K562 (cell line): ENCODE results near the gene SMOC2. TPM values are rescaled to one million over a fixed set of nuclear protein-coding genes. Genes with fewer than 3 reads are reported as not detected.

Source experiments
- ATAC-seq: fragments of 200-7000 bp; cut with Tn5 transposase; 3 replicates; pipeline ENCODE4 v1.9.1; 2020; ENCODE audit warnings: moderate library complexity
- BruUV-seq: library from RNA; stranded (reverse); fragments of 400-500 nt; replicated peaks from 2 replicates; lab custom pipeline; 2021; lab: Mats Ljungman, UMichigan
- CTCF ChIA-PET: fragments of 300-600 bp; formaldehyde crosslinking; extraction: SDS; loops from one replicate; lab custom pipeline; 2021; ENCODE audit warnings: low intra/inter-chr PET ratio; lab: Yijun Ruan, JAX
- POLR2A ChIA-PET: fragments of 300-600, 350-650 bp; sonication (Branson Sonifier 250); formaldehyde crosslinking; extraction: SDS; loops from one replicate; lab custom pipeline; 2021; ENCODE audit warnings: antibody characterized with exemption, inconsistent platforms; lab: Yijun Ruan, JAX
- DNase-seq, 4 experiments: peaks; one replicate each; pipeline versions ENCODE4 v3.0.0 to v3.0.0-alpha.2; 2011 to 2018; ENCODE audit warnings: low spot score in 3 of 4, mixed read lengths in 3 of 4; ENCODE audit errors: extremely low read depth in 1 of 4
- FAIRE-seq: peaks from 2 replicates; lab custom pipeline; 2011; peaks lifted over from hg19 to GRCh38; lab: Jason Lieb, UNC
- H2AFZ ChIP-seq: 2 replicates; pipeline ENCODE4 v1.6.0; 2011; ENCODE audit warnings: low read depth, low read length, control low read depth, inconsistent platforms
- H3K27ac ChIP-seq: fragments of 200-600 bp; 3 replicates; pipeline ENCODE4 v1.8.0; 2011; ENCODE audit warnings: low read depth, mild to moderate bottlenecking, control low read depth, inconsistent platforms, low read length, moderate library complexity, mixed read lengths; ENCODE audit errors: extremely low read depth
- H3K27me3 ChIP-seq, 2 experiments: fragments of 300-600 bp in 1 of 2; 2 replicates in 1 of 2; 3 replicates in 1 of 2; pipeline versions ENCODE4 v1.6.0 to v1.8.0; 2011; ENCODE audit warnings: inconsistent platforms in 2 of 2, low read length in 2 of 2, mild to moderate bottlenecking in 1 of 2, mixed read lengths in 1 of 2, moderate library complexity in 1 of 2; ENCODE audit not compliant: control insufficient read depth in 2 of 2, insufficient read depth in 2 of 2
- H3K36me3 ChIP-seq: fragments of 300-600 bp; 3 replicates; pipeline ENCODE4 v1.8.0; 2011; ENCODE audit warnings: mild to moderate bottlenecking, low read length, inconsistent platforms; ENCODE audit not compliant: control insufficient read depth, insufficient read depth
- H3K4me1 ChIP-seq, 2 experiments: fragments of 200-600 bp in 1 of 2; replicated peaks in 1 of 2; 2 replicates in 1 of 2; 3 replicates in 1 of 2; pipeline versions ENCODE4 v1.5.1 to v1.8.0; 2011; ENCODE audit warnings: inconsistent platforms in 2 of 2, low read length in 2 of 2, mild to moderate bottlenecking in 1 of 2, mixed read lengths in 1 of 2, moderate library complexity in 1 of 2; ENCODE audit not compliant: control insufficient read depth in 2 of 2, insufficient read depth in 2 of 2
- H3K4me2 ChIP-seq: 2 replicates; pipeline ENCODE4 v1.6.1; 2011; ENCODE audit warnings: low read length, control low read depth, inconsistent platforms, mixed read lengths; ENCODE audit not compliant: insufficient read depth
- H3K4me3 ChIP-seq: fragments of 200-600 bp; sonication (generic), shearing (Covaris generic); 2 replicates; pipeline ENCODE4 v1.5.1; 2016; ENCODE audit warnings: control low read depth, inconsistent platforms
- H3K79me2 ChIP-seq: fragments of 200-600 bp; 3 replicates; pipeline ENCODE4 v1.8.0; 2011; ENCODE audit warnings: low read length, inconsistent platforms; ENCODE audit not compliant: control insufficient read depth, insufficient read depth
- H3K9ac ChIP-seq, 2 experiments: 2 replicates each; pipeline versions ENCODE4 v1.6.0 to v1.6.1; 2011; ENCODE audit warnings: low read depth in 2 of 2, low read length in 2 of 2, control low read depth in 1 of 2, inconsistent platforms in 1 of 2, mild to moderate bottlenecking in 1 of 2, mixed read lengths in 1 of 2; ENCODE audit not compliant: insufficient read depth in 1 of 2
- H3K9me1 ChIP-seq: one replicate; pipeline ENCODE4 v1.6.0; 2011; ENCODE audit warnings: inconsistent platforms, mild to moderate bottlenecking, low read length, moderate library complexity; ENCODE audit not compliant: control insufficient read depth, insufficient read depth
- H3K9me3 ChIP-seq: replicated peaks from 2 replicates; pipeline ENCODE4 v1.5.1; 2011; ENCODE audit warnings: low read depth, low read length, inconsistent platforms; ENCODE audit not compliant: control insufficient read depth, insufficient read depth
- H4K20me1 ChIP-seq: replicated peaks from 2 replicates; pipeline ENCODE4 v1.6.1; 2011; ENCODE audit warnings: low read length, inconsistent platforms, mixed read lengths; ENCODE audit not compliant: control insufficient read depth, insufficient read depth
- GATAD2A ChIP-seq: fragments of 450-650 bp; IDR thresholded peaks from 2 replicates; pipeline ENCODE4 v1.6.1; 2017
- HOXB6 ChIP-seq: fragments of 250-450 bp; sonication (Bioruptor Pico); IDR thresholded peaks from 2 replicates; pipeline ENCODE4 v1.5.1; 2022; ENCODE audit warnings: mild to moderate bottlenecking, borderline replicate concordance
- MECOM ChIP-seq: fragments of 250-450 bp; sonication (Bioruptor Pico); IDR thresholded peaks from 2 replicates; pipeline ENCODE4 v1.8.0; 2022; ENCODE audit warnings: inconsistent platforms
- SPI1 ChIP-seq: IDR thresholded peaks from 2 replicates; pipeline ENCODE4 v1.6.1; 2011; ENCODE audit warnings: low read depth, low read length, control low read depth, borderline replicate concordance
- TAL1 ChIP-seq: fragments of 450-650 bp; IDR thresholded peaks from 2 replicates; pipeline ENCODE4 v1.6.1; 2016; ENCODE audit warnings: mild to moderate bottlenecking
- TCF3 ChIP-seq: sonication (generic); formaldehyde crosslinking; IDR thresholded peaks from 2 replicates; pipeline ENCODE4 v1.4.0; 2020; ENCODE audit warnings: mild to moderate bottlenecking, missing genetic modification reagents
- TSC22D4 ChIP-seq: fragments of 450-650 bp; IDR thresholded peaks from 2 replicates; pipeline ENCODE4 v1.6.1; 2016; ENCODE audit warnings: missing genetic modification characterization, missing biosample characterization, control low read depth
- ZNF253 ChIP-seq: fragments of 250-450 bp; sonication (Bioruptor Pico); conservative IDR thresholded peaks from 2 replicates; pipeline ENCODE4 v1.6.1; 2021; ENCODE audit warnings: mild to moderate bottlenecking
- ZNF324 ChIP-seq: fragments of 250-450 bp; sonication (Bioruptor Pico); IDR thresholded peaks from 2 replicates; pipeline ENCODE4 v1.4.0; 2020; ENCODE audit warnings: mild to moderate bottlenecking
- WGBS: fragments of 100-300 bp; shearing (Covaris generic); methylation state at CpG from one replicate; pipeline ENCODE4 v1.1.6; 2016; ENCODE audit warnings: low coverage, mixed read lengths; ENCODE audit not compliant: insufficient coverage; ENCODE audit errors: missing lambda C conversion rate; 5-methylcytosine and 5-hydroxymethylcytosine counted together
- in situ Hi-C: fragments of 300-500 bp; cut with MboI; formaldehyde crosslinking; loops from 4 replicates; pipeline ENCODE4 v1.15.0; 2018; ENCODE audit warnings: inconsistent platforms, mixed read lengths
- intact Hi-C: fragments of 100-400 bp; cut with micrococcal nuclease; formaldehyde crosslinking; loops from 2 replicates; pipeline ENCODE4 v1.14.2; 2022
- polyA plus RNA-seq, 8 experiments: library from polyadenylated mRNA; depleted of rRNA in 4 of 8; stranded (reverse) in 5 of 8; unstranded in 3 of 8; fragments of >200 nt; fragmentation: Nextera tagmentation in 2 of 8; fragmentation: Illumina TruSeq in 1 of 8; extraction: Ambion mirVana in 2 of 8; extraction: Trizol in 1 of 8; gene quantifications; 2 replicates each; pipeline versions ENCODE4 v1.2.1 to v1.2.3, GENCODE V29; 2011 to 2014; ENCODE audit warnings: inconsistent platforms in 1 of 8, missing spikeins in 1 of 8
- total RNA-seq, 7 experiments: library from RNA; depleted of rRNA in 6 of 7; stranded (reverse); fragments of >200 nt in 6 of 7; fragmentation: Illumina TruSeq in 2 of 7; extraction: Trizol in 2 of 7; gene quantifications; 2 replicates each; pipeline versions ENCODE4 v1.2.1 to v1.2.3, GENCODE V29; 2011 to 2021; ENCODE audit warnings: low replicate concordance in 1 of 7
- TF ChIP-seq, protein P1 (sequence below): fragments of 250-450 bp; sonication (Bioruptor Pico); IDR thresholded peaks from 2 replicates; pipeline ENCODE4 v1.5.0; 2022; ENCODE audit warnings: mild to moderate bottlenecking
- TF ChIP-seq, protein P2 (sequence below): fragments of 250-450 bp; sonication (Bioruptor Pico); IDR thresholded peaks from 2 replicates; pipeline ENCODE4 v1.8.0; 2022; ENCODE audit warnings: inconsistent platforms
- TF ChIP-seq, protein P3 (sequence below), 2 experiments: fragments of 450-650 bp; formaldehyde crosslinking in 1 of 2; IDR thresholded peaks; 2 replicates each; pipeline versions ENCODE4 v1.4.0 to v1.6.1; 2014 to 2020; ENCODE audit warnings: mild to moderate bottlenecking in 2 of 2, borderline replicate concordance in 1 of 2, low read depth in 1 of 2

Gene SMOC2
- total and polyA plus RNA-seq, 9 of the 15 experiments (the other 6 are each of a cell fraction or from before 2014, with no cell fraction given) = 0.45 to 2.3 (median 1.1) TPM

DNA sequence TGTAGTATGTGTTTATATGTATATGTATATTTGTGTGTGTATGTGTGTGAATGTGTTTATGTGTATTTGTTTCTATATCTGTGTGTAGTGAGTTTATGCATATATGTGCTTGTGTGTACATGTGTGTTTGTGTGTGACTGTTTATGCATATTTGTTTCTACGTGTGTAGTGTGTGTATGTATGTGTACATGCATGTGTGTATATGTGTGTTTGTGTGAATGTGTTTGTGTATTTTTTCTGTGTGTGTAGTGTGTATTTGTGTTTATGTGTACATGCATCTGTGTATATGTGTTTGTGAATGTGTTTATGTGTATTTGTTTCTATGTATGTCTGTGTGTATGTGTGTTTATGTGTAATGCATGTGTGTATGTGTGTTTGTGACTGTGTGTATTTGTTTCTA, 12.1 kb upstream of the SMOC2 start:
- Histone ChIP-seq H3K4me2 (no peak overlapping the region), H4K20me1 (no peaks in the 10 kb centered on the region), H3K27ac (no peak overlapping the region), H3K79me2 (no peaks in the 10 kb centered on the region), H3K27me3 (peaks cover 0 to 15% of the 10 kb centered on the region in 2 experiments; a peak in 2 of 5 replicates), H3K9me3 (no peaks in the 10 kb centered on the region), H3K36me3 (no peaks in the 10 kb centered on the region), H3K9ac (no peak overlapping the region), H3K4me3 (no peak overlapping the region), H2AFZ (no peak overlapping the region), H3K9me1 (no peaks in the 10 kb centered on the region), H3K4me1 (no peaks in the 10 kb centered on the region)
- intact Hi-C loops (no loop called here), in situ Hi-C loops (no loop called here)
- no TSS peak for BruUV-seq
- FAIRE-seq = no peak
- 25% methylated on average over 1 of the region's 1 CpG for WGBS
- no peak for ATAC-seq
- POLR2A ChIA-PET = no interaction called here
- CTCF ChIA-PET = no interaction called here
- no peak for DNase-seq
- TF ChIP-seq, protein P1, sequence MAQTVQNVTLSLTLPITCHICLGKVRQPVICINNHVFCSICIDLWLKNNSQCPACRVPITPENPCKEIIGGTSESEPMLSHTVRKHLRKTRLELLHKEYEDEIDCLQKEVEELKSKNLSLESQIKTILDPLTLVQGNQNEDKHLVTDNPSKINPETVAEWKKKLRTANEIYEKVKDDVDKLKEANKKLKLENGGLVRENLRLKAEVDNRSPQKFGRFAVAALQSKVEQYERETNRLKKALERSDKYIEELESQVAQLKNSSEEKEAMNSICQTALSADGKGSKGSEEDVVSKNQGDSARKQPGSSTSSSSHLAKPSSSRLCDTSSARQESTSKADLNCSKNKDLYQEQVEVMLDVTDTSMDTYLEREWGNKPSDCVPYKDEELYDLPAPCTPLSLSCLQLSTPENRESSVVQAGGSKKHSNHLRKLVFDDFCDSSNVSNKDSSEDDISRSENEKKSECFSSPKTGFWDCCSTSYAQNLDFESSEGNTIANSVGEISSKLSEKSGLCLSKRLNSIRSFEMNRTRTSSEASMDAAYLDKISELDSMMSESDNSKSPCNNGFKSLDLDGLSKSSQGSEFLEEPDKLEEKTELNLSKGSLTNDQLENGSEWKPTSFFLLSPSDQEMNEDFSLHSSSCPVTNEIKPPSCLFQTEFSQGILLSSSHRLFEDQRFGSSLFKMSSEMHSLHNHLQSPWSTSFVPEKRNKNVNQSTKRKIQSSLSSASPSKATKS (CRISPR knock-in tag) = no peak
- no peak for TF ChIP-seq GATAD2A
- no peak for TF ChIP-seq HOXB6 (CRISPR knock-in tag)
- TF ChIP-seq ZNF253 (CRISPR knock-in tag) = no peak
- TF ChIP-seq SPI1 = no peak
- no peak for TF ChIP-seq TAL1
- no peak for TF ChIP-seq ZNF324 (CRISPR knock-in tag)
- TF ChIP-seq TSC22D4 (tag) = 0 out of 2 replicates have a peak, but pooled peaks have one; percentile 13
- TF ChIP-seq, protein P2, sequence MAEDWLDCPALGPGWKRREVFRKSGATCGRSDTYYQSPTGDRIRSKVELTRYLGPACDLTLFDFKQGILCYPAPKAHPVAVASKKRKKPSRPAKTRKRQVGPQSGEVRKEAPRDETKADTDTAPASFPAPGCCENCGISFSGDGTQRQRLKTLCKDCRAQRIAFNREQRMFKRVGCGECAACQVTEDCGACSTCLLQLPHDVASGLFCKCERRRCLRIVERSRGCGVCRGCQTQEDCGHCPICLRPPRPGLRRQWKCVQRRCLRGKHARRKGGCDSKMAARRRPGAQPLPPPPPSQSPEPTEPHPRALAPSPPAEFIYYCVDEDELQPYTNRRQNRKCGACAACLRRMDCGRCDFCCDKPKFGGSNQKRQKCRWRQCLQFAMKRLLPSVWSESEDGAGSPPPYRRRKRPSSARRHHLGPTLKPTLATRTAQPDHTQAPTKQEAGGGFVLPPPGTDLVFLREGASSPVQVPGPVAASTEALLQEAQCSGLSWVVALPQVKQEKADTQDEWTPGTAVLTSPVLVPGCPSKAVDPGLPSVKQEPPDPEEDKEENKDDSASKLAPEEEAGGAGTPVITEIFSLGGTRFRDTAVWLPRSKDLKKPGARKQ (CRISPR knock-in tag) = no peak
- TF ChIP-seq, protein P3, sequence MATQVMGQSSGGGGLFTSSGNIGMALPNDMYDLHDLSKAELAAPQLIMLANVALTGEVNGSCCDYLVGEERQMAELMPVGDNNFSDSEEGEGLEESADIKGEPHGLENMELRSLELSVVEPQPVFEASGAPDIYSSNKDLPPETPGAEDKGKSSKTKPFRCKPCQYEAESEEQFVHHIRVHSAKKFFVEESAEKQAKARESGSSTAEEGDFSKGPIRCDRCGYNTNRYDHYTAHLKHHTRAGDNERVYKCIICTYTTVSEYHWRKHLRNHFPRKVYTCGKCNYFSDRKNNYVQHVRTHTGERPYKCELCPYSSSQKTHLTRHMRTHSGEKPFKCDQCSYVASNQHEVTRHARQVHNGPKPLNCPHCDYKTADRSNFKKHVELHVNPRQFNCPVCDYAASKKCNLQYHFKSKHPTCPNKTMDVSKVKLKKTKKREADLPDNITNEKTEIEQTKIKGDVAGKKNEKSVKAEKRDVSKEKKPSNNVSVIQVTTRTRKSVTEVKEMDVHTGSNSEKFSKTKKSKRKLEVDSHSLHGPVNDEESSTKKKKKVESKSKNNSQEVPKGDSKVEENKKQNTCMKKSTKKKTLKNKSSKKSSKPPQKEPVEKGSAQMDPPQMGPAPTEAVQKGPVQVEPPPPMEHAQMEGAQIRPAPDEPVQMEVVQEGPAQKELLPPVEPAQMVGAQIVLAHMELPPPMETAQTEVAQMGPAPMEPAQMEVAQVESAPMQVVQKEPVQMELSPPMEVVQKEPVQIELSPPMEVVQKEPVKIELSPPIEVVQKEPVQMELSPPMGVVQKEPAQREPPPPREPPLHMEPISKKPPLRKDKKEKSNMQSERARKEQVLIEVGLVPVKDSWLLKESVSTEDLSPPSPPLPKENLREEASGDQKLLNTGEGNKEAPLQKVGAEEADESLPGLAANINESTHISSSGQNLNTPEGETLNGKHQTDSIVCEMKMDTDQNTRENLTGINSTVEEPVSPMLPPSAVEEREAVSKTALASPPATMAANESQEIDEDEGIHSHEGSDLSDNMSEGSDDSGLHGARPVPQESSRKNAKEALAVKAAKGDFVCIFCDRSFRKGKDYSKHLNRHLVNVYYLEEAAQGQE (IDR thresholded peaks at IDR 0.05; ENCODE audit: borderline replicate concordance) = no peak
- TF ChIP-seq, protein P3 (CRISPR knock-in tag; IDR thresholded peaks at IDR 0.05; ENCODE audit: low read depth) = no peak
- no peak for TF ChIP-seq MECOM (CRISPR knock-in tag)
- no peak for TF ChIP-seq TCF3 (CRISPR knock-in tag)
